ENCODE results near the gene TOP3A.

The TOP3A gene

GRCh38 chr17:18362698-18363100, 47.9 kb upstream of the TOP3A start:
- H3K9ac ChIP-seq = peak overlapping the region; percentile 94
- H3K79me2 ChIP-seq = peaks cover 24% of the 10 kb centered on the region
- peak overlapping the region; percentile 89 for H2AFZ ChIP-seq
- peaks cover 19% of the 10 kb centered on the region for H3K4me1 ChIP-seq
- H3K36me3 ChIP-seq (ENCODE audit: control insufficient read depth, insufficient read depth, low read length) = no peaks in the 10 kb centered on the region
- H3K27ac ChIP-seq = peak overlapping the region; percentile 99
- H3K9me3 ChIP-seq (ENCODE audit: control insufficient read depth, low read length) = no peaks in the 10 kb centered on the region
- H3K4me3 ChIP-seq (ENCODE audit: low read depth, low read length) = peak overlapping the region; percentile 82
- TF ChIP-seq CTCF (IDR thresholded peaks at IDR 0.05) = peak; percentile 16
- peak overlapping the region; percentile 94 for H3K4me2 ChIP-seq (ENCODE audit: low read length)
- no peaks in the 10 kb centered on the region for H3K27me3 ChIP-seq (ENCODE audit: control insufficient read depth, insufficient read depth, low read length)

- Histone ChIP-seq H3K36me3 (ENCODE audit: control insufficient read depth, insufficient read depth, low read length) (no peaks in the 10 kb centered on the region), H3K27ac (peak overlapping the region; percentile 99), H3K9ac (no peak overlapping the region), H3K9me3 (ENCODE audit: control insufficient read depth, low read length) (no peaks in the 10 kb centered on the region), H2AFZ (peak overlapping the region; percentile 89), H3K79me2 (peaks cover 24% of the 10 kb centered on the region), H3K27me3 (ENCODE audit: control insufficient read depth, insufficient read depth, low read length) (no peaks in the 10 kb centered on the region), H3K4me3 (ENCODE audit: low read depth, low read length) (peak overlapping the region; percentile 82), H3K4me1 (peaks cover 23% of the 10 kb centered on the region), H3K4me2 (ENCODE audit: low read length) (peak overlapping the region; percentile 94)
- TF ChIP-seq CTCF (IDR thresholded peaks at IDR 0.05) = no peak
Measured at GRCh38 chr17:18361837-18362697, 47.3 kb upstream of the TOP3A start.

- Histone ChIP-seq H3K4me2 (ENCODE audit: low read length) (peak overlapping the region; percentile 38), H2AFZ (no peak overlapping the region), H3K9me3 (ENCODE audit: control insufficient read depth, low read length) (no peaks in the 10 kb centered on the region), H3K79me2 (peaks cover 24% of the 10 kb centered on the region), H3K4me1 (peaks cover 23% of the 10 kb centered on the region), H3K4me3 (ENCODE audit: low read depth, low read length) (no peak overlapping the region), H3K36me3 (ENCODE audit: control insufficient read depth, insufficient read depth, low read length) (no peaks in the 10 kb centered on the region), H3K27ac (peak overlapping the region; percentile 53), H3K9ac (no peak overlapping the region), H3K27me3 (ENCODE audit: control insufficient read depth, insufficient read depth, low read length) (no peaks in the 10 kb centered on the region)
- TF ChIP-seq CTCF (IDR thresholded peaks at IDR 0.05) = no peak
Measured at GRCh38 chr17:18360518-18360917, 45.7 kb upstream of the TOP3A start.

- Histone ChIP-seq H3K36me3 (ENCODE audit: control insufficient read depth, insufficient read depth, low read length) (no peaks in the 10 kb centered on the region), H3K4me2 (ENCODE audit: low read length) (peak overlapping the region; percentile 55), H3K9me3 (ENCODE audit: control insufficient read depth, low read length) (no peaks in the 10 kb centered on the region), H3K4me3 (ENCODE audit: low read depth, low read length) (peak overlapping the region; percentile 1), H3K4me1 (peaks cover 16% of the 10 kb centered on the region), H3K27me3 (ENCODE audit: control insufficient read depth, insufficient read depth, low read length) (no peaks in the 10 kb centered on the region), H3K9ac (no peak overlapping the region), H3K79me2 (peaks cover 27% of the 10 kb centered on the region), H3K27ac (peak overlapping the region; percentile 75), H2AFZ (peak overlapping the region; percentile 43)
- TF ChIP-seq CTCF (IDR thresholded peaks at IDR 0.05) = no peak
Measured at GRCh38 chr17:18356624-18357023, 41.8 kb upstream of the TOP3A start.

Data from parathyroid adenoma (tissue), 2 donors.